Liver (tissue), 3 donors: ENCODE data around the gene EIF4E2.

Experiments used
- GABPA ChIP-seq, 2 donors: IDR thresholded peaks in 1 of 2; conservative IDR thresholded peaks in 1 of 2; 2 replicates each; pipeline ENCODE4 v1.6.1; 2016; ENCODE audit warnings: antibody characterized with exemption in 2 of 2, mild to moderate bottlenecking in 1 of 2, moderate library complexity in 1 of 2
- HNF4G ChIP-seq: IDR thresholded peaks from 2 replicates; pipeline ENCODE4 v1.6.1; 2016; ENCODE audit warnings: antibody characterized with exemption
- SP1 ChIP-seq: IDR thresholded peaks from 2 replicates; pipeline ENCODE4 v1.6.1; 2018; ENCODE audit warnings: antibody characterized with exemption, mild to moderate bottlenecking
- TF ChIP-seq, protein P1 (sequence below): fragments of 150-350 bp; IDR thresholded peaks from 2 replicates; pipeline ENCODE4 v1.5.1; 2017; ENCODE audit warnings: improper control_type of control experiment, low read depth, low read length; ENCODE audit not compliant: missing input control
- donor health status: healthy.
- donor health status: healthy.

DNA sequence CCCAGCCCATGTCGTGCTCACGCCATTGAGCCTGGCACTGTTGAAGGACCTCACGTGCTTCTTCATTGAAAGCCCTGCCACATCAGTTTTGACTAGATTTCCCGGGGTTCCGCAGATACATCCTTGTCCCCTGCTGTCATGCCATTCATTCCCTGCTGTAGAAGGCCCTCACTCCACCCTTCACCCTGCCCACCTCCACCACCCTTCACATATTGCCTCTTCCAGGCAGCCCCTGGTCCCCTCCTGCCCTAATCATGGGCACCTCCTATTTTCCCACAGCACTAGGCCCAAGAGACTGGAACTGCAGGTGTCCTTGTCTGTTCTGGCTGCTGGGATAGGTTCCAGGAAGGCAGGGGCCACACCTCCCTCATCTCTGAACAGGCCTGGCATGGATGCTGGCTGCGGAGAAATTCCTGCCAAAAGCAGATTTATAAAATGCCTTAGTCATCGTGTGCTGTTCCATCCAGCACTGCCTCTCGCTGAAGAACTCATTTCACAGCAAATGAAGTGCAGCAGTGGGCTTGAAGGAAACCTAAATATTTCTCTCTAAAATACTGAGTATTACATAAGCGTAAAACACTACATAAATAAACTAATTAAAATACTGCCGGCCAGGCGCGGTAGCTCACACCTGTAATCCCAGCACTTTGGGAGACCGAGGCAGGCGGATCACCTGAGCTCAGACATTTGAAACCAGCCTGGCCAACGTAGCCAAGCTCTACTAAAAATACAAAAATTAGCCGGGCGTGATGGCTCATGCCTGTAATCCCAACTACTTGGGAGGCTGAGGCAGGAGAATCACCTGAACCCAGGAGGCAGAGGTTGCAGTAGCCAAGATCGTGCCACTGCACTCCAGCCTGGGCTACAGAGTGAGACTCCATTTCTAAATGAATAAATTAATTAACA, 38.4 kb downstream of the EIF4E2 start:
- TF ChIP-seq, protein P1, sequence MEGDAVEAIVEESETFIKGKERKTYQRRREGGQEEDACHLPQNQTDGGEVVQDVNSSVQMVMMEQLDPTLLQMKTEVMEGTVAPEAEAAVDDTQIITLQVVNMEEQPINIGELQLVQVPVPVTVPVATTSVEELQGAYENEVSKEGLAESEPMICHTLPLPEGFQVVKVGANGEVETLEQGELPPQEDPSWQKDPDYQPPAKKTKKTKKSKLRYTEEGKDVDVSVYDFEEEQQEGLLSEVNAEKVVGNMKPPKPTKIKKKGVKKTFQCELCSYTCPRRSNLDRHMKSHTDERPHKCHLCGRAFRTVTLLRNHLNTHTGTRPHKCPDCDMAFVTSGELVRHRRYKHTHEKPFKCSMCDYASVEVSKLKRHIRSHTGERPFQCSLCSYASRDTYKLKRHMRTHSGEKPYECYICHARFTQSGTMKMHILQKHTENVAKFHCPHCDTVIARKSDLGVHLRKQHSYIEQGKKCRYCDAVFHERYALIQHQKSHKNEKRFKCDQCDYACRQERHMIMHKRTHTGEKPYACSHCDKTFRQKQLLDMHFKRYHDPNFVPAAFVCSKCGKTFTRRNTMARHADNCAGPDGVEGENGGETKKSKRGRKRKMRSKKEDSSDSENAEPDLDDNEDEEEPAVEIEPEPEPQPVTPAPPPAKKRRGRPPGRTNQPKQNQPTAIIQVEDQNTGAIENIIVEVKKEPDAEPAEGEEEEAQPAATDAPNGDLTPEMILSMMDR, result no peak
- peak; percentile 30 for TF ChIP-seq SP1
- TF ChIP-seq GABPA (IDR thresholded peaks at IDR 0.05 in 1 of 2, conservative IDR thresholded peaks at IDR 0.05 in 1 of 2), result no peak
- no peak for TF ChIP-seq HNF4G
